Measurements from ENCODE around the gene NOG. TPM values are rescaled to one million over a fixed set of nuclear protein-coding genes. Genes with fewer than 3 reads are reported as not detected.
A peak's percentile ranks its signal among the peaks of the same experiment; 100 is the strongest.

NOG gene
- total RNA-seq, 1 experiment from 2014 or later = 0.32 TPM

DNA sequence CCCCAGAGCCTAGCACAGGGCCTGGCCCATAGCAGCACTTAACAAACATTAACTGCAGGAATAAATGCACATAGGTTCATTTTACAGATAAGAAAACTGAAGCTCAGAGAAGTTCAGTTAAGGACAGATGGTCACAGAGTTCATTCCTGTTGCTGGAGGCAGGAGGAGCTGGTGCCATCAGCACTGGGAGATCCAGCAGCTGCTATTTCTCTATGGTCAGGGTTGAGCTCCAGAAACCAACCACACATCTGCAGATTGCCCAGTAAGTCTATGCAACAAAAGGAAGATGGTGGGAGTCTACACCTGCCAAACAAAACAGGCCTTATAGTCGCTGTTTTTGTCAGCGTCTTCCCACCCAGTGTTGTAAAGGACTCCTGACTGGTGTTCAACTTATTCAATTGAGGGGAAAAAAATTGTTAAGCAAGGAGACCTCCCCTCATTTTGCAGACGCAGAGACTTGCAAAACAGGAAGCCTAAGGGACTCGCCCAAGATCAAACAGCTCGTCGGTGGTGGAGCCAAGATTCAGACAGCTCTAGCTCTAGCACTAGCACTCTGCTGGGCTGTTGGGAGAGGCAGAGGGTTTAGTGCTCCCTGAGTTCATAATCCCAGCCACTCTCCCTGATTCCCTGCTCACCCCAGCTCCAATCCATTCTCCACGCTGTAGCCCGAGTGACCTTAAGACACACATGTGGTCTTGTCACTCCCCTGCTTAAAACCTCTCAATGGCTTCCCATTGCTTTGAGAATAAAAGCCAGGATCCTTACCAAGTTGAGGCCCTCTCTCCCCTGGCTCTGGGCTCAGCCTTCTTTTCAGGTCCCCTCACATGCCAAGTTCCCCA lies 9.0 kb downstream of the NOG start:
- ChIA-PET CTCF (no interaction called here), POLR2A (no interaction called here)
- Histone ChIP-seq H3K4me3 (ENCODE audit: low read depth, low read length) (no peak overlapping the region), H3K4me1 (peaks cover 42% of the 10 kb centered on the region), H3K9me3 (no peaks in the 10 kb centered on the region), H3K36me3 (ENCODE audit: control insufficient read depth, insufficient read depth, low read length) (no peaks in the 10 kb centered on the region), H3K27me3 (replicated peaks; ENCODE audit: control insufficient read depth, insufficient read depth, low read length) (no peaks in the 10 kb centered on the region)
- Mint-ChIP-seq H3K27me3 (ENCODE audit: insufficient read depth, unreplicated experiment) (peaks cover 7% of the 10 kb centered on the region), H3K4me1 (ENCODE audit: low read depth, unreplicated experiment) (peaks cover 25% of the 10 kb centered on the region), H3K9me3 (ENCODE audit: unreplicated experiment) (peaks cover 9% of the 10 kb centered on the region), H3K36me3 (ENCODE audit: insufficient read depth, unreplicated experiment) (no peaks in the 10 kb centered on the region), H3K4me3 (ENCODE audit: unreplicated experiment) (no peak overlapping the region), H3K27ac (ENCODE audit: unreplicated experiment) (no peak overlapping the region)
- intact Hi-C loops (cut with micrococcal nuclease; ENCODE audit: unreplicated experiment) = no loop called here
- DNase-seq = no peak
- BruUV-seq (replicated peaks) = no TSS peak
- TF ChIP-seq, protein P1, sequence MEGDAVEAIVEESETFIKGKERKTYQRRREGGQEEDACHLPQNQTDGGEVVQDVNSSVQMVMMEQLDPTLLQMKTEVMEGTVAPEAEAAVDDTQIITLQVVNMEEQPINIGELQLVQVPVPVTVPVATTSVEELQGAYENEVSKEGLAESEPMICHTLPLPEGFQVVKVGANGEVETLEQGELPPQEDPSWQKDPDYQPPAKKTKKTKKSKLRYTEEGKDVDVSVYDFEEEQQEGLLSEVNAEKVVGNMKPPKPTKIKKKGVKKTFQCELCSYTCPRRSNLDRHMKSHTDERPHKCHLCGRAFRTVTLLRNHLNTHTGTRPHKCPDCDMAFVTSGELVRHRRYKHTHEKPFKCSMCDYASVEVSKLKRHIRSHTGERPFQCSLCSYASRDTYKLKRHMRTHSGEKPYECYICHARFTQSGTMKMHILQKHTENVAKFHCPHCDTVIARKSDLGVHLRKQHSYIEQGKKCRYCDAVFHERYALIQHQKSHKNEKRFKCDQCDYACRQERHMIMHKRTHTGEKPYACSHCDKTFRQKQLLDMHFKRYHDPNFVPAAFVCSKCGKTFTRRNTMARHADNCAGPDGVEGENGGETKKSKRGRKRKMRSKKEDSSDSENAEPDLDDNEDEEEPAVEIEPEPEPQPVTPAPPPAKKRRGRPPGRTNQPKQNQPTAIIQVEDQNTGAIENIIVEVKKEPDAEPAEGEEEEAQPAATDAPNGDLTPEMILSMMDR (IDR thresholded peaks at IDR 0.05; ENCODE audit: insufficient read depth in 1 of 2, low read depth in 1 of 2, low read length in 1 of 2, severe bottlenecking in 1 of 2, unreplicated experiment in 1 of 2) = no peak

GRCh38 chr17:56603486-56604238 lies 10.2 kb downstream of the NOG start:
- ChIA-PET CTCF (interaction anchor here (0.9 kb wide), 1 partner anchor 75 kb away, joined by 3 read pairs; no protein-coding TSS in a partner anchor), POLR2A (no interaction called here)
- no TSS peak for BruUV-seq (replicated peaks)
- DNase-seq = peak in 1 of 2 experiments; percentile 13
- H3K36me3 Mint-ChIP-seq (ENCODE audit: insufficient read depth, unreplicated experiment) = no peaks in the 10 kb centered on the region
- no peaks in the 10 kb centered on the region for H3K36me3 ChIP-seq (ENCODE audit: control insufficient read depth, insufficient read depth, low read length)
- intact Hi-C loops (cut with micrococcal nuclease; ENCODE audit: unreplicated experiment) = no loop called here
- H3K4me1 ChIP-seq = peaks cover 42% of the 10 kb centered on the region
- H3K4me1 Mint-ChIP-seq (ENCODE audit: low read depth, unreplicated experiment) = peaks cover 25% of the 10 kb centered on the region
- H3K27me3 ChIP-seq (replicated peaks; ENCODE audit: control insufficient read depth, insufficient read depth, low read length) = no peaks in the 10 kb centered on the region
- TF ChIP-seq, protein P1 (IDR thresholded peaks at IDR 0.05; ENCODE audit: insufficient read depth in 1 of 2, low read depth in 1 of 2, low read length in 1 of 2, severe bottlenecking in 1 of 2, unreplicated experiment in 1 of 2) = no peak
- H3K27me3 Mint-ChIP-seq (ENCODE audit: insufficient read depth, unreplicated experiment) = peaks cover 3% of the 10 kb centered on the region
- H3K9me3 Mint-ChIP-seq (ENCODE audit: unreplicated experiment) = peaks cover 9% of the 10 kb centered on the region
- no peak overlapping the region for H3K4me3 ChIP-seq (ENCODE audit: low read depth, low read length)
- no peak overlapping the region for H3K27ac Mint-ChIP-seq (ENCODE audit: unreplicated experiment)
- no peak overlapping the region for H3K4me3 Mint-ChIP-seq (ENCODE audit: unreplicated experiment)
- no peaks in the 10 kb centered on the region for H3K9me3 ChIP-seq

DNA sequence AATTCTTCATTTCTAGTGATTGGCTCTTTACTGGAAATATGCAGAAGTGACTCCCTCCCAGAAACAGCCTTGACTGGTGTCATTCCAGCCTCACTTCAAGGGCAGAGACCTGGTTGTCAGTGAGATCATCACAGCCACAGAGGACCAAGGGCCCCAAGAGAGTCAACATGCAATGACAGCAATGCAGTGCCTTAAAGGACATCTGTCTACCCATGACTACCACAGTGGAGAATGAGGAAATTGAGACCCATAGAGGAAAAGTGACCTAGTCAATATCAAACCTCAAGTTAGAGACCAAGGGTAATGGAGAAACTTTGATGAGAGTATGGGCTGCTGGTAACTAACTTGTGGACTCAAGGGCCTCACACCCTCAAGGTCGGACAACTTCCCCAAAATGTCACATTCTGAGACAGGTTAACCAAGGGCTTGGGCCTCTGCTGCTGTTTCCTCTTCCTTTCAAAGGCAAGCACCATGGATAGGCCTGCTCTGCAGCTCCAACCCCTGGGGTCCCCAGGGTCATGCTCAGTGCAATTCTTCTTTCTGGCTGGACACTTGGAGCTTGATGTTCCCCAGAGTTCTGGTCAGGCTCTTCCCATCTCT lies 11.3 kb downstream of the NOG start:
- Histone ChIP-seq H3K27me3 (replicated peaks; ENCODE audit: control insufficient read depth, insufficient read depth, low read length) (no peaks in the 10 kb centered on the region), H3K4me3 (ENCODE audit: low read depth, low read length) (no peak overlapping the region), H3K4me1 (peaks cover 42% of the 10 kb centered on the region), H3K36me3 (ENCODE audit: control insufficient read depth, insufficient read depth, low read length) (no peaks in the 10 kb centered on the region), H3K9me3 (no peaks in the 10 kb centered on the region)
- ChIA-PET CTCF (no interaction called here), POLR2A (no interaction called here)
- peaks cover 25% of the 10 kb centered on the region for H3K4me1 Mint-ChIP-seq (ENCODE audit: low read depth, unreplicated experiment)
- H3K27ac Mint-ChIP-seq (ENCODE audit: unreplicated experiment) = no peak overlapping the region
- no peaks in the 10 kb centered on the region for H3K36me3 Mint-ChIP-seq (ENCODE audit: insufficient read depth, unreplicated experiment)
- H3K27me3 Mint-ChIP-seq (ENCODE audit: insufficient read depth, unreplicated experiment) = peaks cover under 1% of the 10 kb centered on the region
- TF ChIP-seq, protein P1 (IDR thresholded peaks at IDR 0.05; ENCODE audit: insufficient read depth in 1 of 2, low read depth in 1 of 2, low read length in 1 of 2, severe bottlenecking in 1 of 2, unreplicated experiment in 1 of 2) = no peak
- peaks cover 9% of the 10 kb centered on the region for H3K9me3 Mint-ChIP-seq (ENCODE audit: unreplicated experiment)
- no peak for DNase-seq
- H3K4me3 Mint-ChIP-seq (ENCODE audit: unreplicated experiment) = no peak overlapping the region
- no TSS peak for BruUV-seq (replicated peaks)
- intact Hi-C loops (cut with micrococcal nuclease; ENCODE audit: unreplicated experiment) = no loop called here
